A673 (cell line): ENCODE data around the gene PRCD. TPM values are rescaled to one million over a fixed set of nuclear protein-coding genes. Genes with fewer than 3 reads are reported as not detected.

Source experiments
- BruUV-seq: library from RNA; stranded (reverse); fragments of 400-500 nt; replicated peaks from 2 replicates; lab custom pipeline; 2021; lab: Mats Ljungman, UMichigan
- CTCF ChIA-PET: fragments of 300-600 bp; sonication (Branson Sonifier 250); formaldehyde crosslinking; loops from one replicate; lab custom pipeline; 2022; ENCODE audit warnings: antibody characterized with exemption; lab: Charles Lee
- POLR2A ChIA-PET: fragments of 300-600 bp; sonication (Branson Sonifier 250); formaldehyde crosslinking; loops from one replicate; lab custom pipeline; 2022; ENCODE audit warnings: antibody characterized with exemption; ENCODE audit not compliant: low non-redundant PET; lab: Charles Lee
- DNase-seq: peaks from one replicate; pipeline ENCODE4 v3.0.0-alpha.2; 2015; ENCODE audit warnings: low spot score
- H3K27ac ChIP-seq: fragments of 200-600 bp; sonication (generic); 2 replicates; pipeline ENCODE4 v1.5.1; 2016; ENCODE audit warnings: mixed run types, low read depth, mild to moderate bottlenecking, mixed read lengths, antibody characterized with exemption, low read length; ENCODE audit not compliant: poor library complexity, severe bottlenecking
- H3K27me3 ChIP-seq: fragments of 200-600 bp; sonication (generic); replicated peaks from 2 replicates; pipeline ENCODE4 v1.6.1; 2017; ENCODE audit warnings: mixed run types, low read depth, mild to moderate bottlenecking, mixed read lengths, antibody characterized with exemption, low read length; ENCODE audit not compliant: insufficient read depth, poor library complexity
- H3K36me3 ChIP-seq: fragments of 200-600 bp; sonication (generic); 2 replicates; pipeline ENCODE4 v1.6.1; 2016; ENCODE audit warnings: mixed run types, mild to moderate bottlenecking, mixed read lengths, antibody characterized with exemption, low read length; ENCODE audit not compliant: insufficient read depth, poor library complexity, severe bottlenecking
- H3K4me1 ChIP-seq: fragments of 200-600 bp; sonication (generic); 2 replicates; pipeline ENCODE4 v1.6.1; 2017; ENCODE audit warnings: mixed run types, mild to moderate bottlenecking, mixed read lengths, antibody characterized with exemption, low read length; ENCODE audit not compliant: insufficient read depth, poor library complexity, severe bottlenecking
- H3K4me3 ChIP-seq: fragments of 200-600 bp; sonication (generic); 2 replicates; pipeline ENCODE4 v1.5.1; 2016; ENCODE audit warnings: low read depth, mixed run types, mild to moderate bottlenecking, mixed read lengths, low read length; ENCODE audit not compliant: poor library complexity, severe bottlenecking
- H3K9me3 ChIP-seq: fragments of 200-600 bp; sonication (generic); 2 replicates; pipeline ENCODE4 v1.6.1; 2016; ENCODE audit warnings: mixed run types, low read depth, mild to moderate bottlenecking, mixed read lengths, antibody characterized with exemption, low read length; ENCODE audit not compliant: poor library complexity, severe bottlenecking
- CTCF ChIP-seq: fragments of 300-800, 200-600 bp; sonication (generic); conservative IDR thresholded peaks from 2 replicates; pipeline ENCODE4 v1.5.1; 2017; ENCODE audit warnings: low read depth, mild to moderate bottlenecking, antibody characterized with exemption, low read length, moderate library complexity, mixed read lengths
- EZH2 ChIP-seq: fragments of 200-600 bp; sonication (generic); IDR thresholded peaks from 2 replicates; pipeline ENCODE4 v1.6.1; 2017; ENCODE audit warnings: borderline replicate concordance, low read depth, mild to moderate bottlenecking, mixed read lengths, antibody characterized with exemption, low read length; ENCODE audit not compliant: poor library complexity, severe bottlenecking
- intact Hi-C: fragments of 100-400 bp; cut with micrococcal nuclease; formaldehyde crosslinking; loops from one replicate; pipeline ENCODE4 v1.10.0; 2022; ENCODE audit not compliant: unreplicated experiment
- total RNA-seq: library from RNA; stranded (reverse); gene quantifications from 2 replicates; pipeline ENCODE4 v1.2.3, GENCODE V29; 2021

Gene PRCD
- total RNA-seq, 1 experiment from 2014 or later, result not detected

GRCh38 chr17:76492123-76492988 is 47.5 kb upstream of the PRCD start:
- ChIA-PET CTCF (interaction anchor here (0.5 kb wide), 1 partner anchor 35 kb away, joined by 12 read pairs; no protein-coding TSS in a partner anchor), POLR2A (no interaction called here)
- TF ChIP-seq EZH2 (no peak), CTCF (no peak)
- peaks cover 30% of the 10 kb centered on the region for H3K4me1 ChIP-seq
- no peak overlapping the region for H3K4me3 ChIP-seq
- no peaks in the 10 kb centered on the region for H3K9me3 ChIP-seq
- no peaks in the 10 kb centered on the region for H3K36me3 ChIP-seq
- no TSS peak for BruUV-seq
- intact Hi-C loops, result no loop called here
- no peaks in the 10 kb centered on the region for H3K27me3 ChIP-seq
- H3K27ac ChIP-seq, result no peak overlapping the region
- DNase-seq, result no peak

GRCh38 chr17:76492989-76493501 is 46.8 kb upstream of the PRCD start:
- Histone ChIP-seq H3K4me1 (peaks cover 37% of the 10 kb centered on the region), H3K27me3 (no peaks in the 10 kb centered on the region), H3K27ac (no peak overlapping the region), H3K36me3 (no peaks in the 10 kb centered on the region), H3K9me3 (no peaks in the 10 kb centered on the region), H3K4me3 (no peak overlapping the region)
- CTCF ChIA-PET, result no interaction called here
- no peak for TF ChIP-seq CTCF
- no peak for TF ChIP-seq EZH2
- no peak for DNase-seq
- no TSS peak for BruUV-seq
- POLR2A ChIA-PET, result no interaction called here
- intact Hi-C loops, result no loop called here

- no peak for DNase-seq
- no TSS peak for BruUV-seq
- Histone ChIP-seq H3K4me3 (no peak overlapping the region), H3K9me3 (no peaks in the 10 kb centered on the region), H3K4me1 (peaks cover 43% of the 10 kb centered on the region), H3K27me3 (no peaks in the 10 kb centered on the region), H3K27ac (no peak overlapping the region), H3K36me3 (no peaks in the 10 kb centered on the region)
- CTCF ChIA-PET, result no interaction called here
- intact Hi-C loops, result no loop called here
- POLR2A ChIA-PET, result interaction anchor here (0.7 kb wide), 1 partner anchor 1547 kb away, joined by 3 read pairs; no protein-coding TSS in a partner anchor
- TF ChIP-seq EZH2 (no peak), CTCF (no peak)
Observed at GRCh38 chr17:76493505-76494167, 46.2 kb upstream of the PRCD start.
